Smooth muscle cell (in vitro differentiated cells): Measurements from ENCODE around the gene FAM227B. TPM values are rescaled to one million over a fixed set of nuclear protein-coding genes. Genes with fewer than 3 reads are reported as not detected.
"Not testable (repeated sequence)": the region's sequence is repeated elsewhere in the genome, so short reads cannot be mapped to it uniquely, and the experiment has no call there.

Experiments
- DNase-seq: peaks from one replicate; lab custom pipeline; 2025; ENCODE audit not compliant: unreplicated experiment; lab: John Stamatoyannopoulos, UW
- H2AFZ ChIP-seq: fragments of 200-600 bp; sonication (generic); 2 replicates; pipeline ENCODE4 v1.6.0; 2016; ENCODE audit warnings: antibody characterized with exemption, low read depth, mild to moderate bottlenecking
- H3F3A ChIP-seq: fragments of 200-600 bp; sonication (generic); 2 replicates; pipeline ENCODE4 v1.6.0; 2017; ENCODE audit warnings: antibody characterized with exemption, low read depth
- H3K27ac ChIP-seq: fragments of 200-600 bp; sonication (generic); 2 replicates; pipeline ENCODE4 v1.5.1; 2016; ENCODE audit warnings: low read depth, mild to moderate bottlenecking
- H3K27me3 ChIP-seq: fragments of 200-600 bp; sonication (generic); 2 replicates; pipeline ENCODE4 v1.6.1; 2016; ENCODE audit warnings: low read depth, mild to moderate bottlenecking
- H3K36me3 ChIP-seq: fragments of 200-600 bp; sonication (generic); 2 replicates; pipeline ENCODE4 v1.5.1; 2016; ENCODE audit warnings: low read depth
- H3K4me1 ChIP-seq: fragments of 200-600 bp; sonication (generic); 2 replicates; pipeline ENCODE4 v1.5.1; 2016; ENCODE audit warnings: low read depth
- H3K4me2 ChIP-seq: fragments of 200-600 bp; sonication (generic); 2 replicates; pipeline ENCODE4 v1.6.0; 2016; ENCODE audit warnings: mild to moderate bottlenecking
- H3K4me3 ChIP-seq: fragments of 200-600 bp; sonication (generic); 2 replicates; pipeline ENCODE4 v1.5.1; 2016; ENCODE audit warnings: mild to moderate bottlenecking
- H3K79me2 ChIP-seq: fragments of 200-600 bp; sonication (generic); 2 replicates; pipeline ENCODE4 v1.6.0; 2016; ENCODE audit warnings: low read depth, mild to moderate bottlenecking
- H3K9ac ChIP-seq: fragments of 200-600 bp; sonication (generic); 2 replicates; pipeline ENCODE4 v1.6.0; 2016; ENCODE audit warnings: low read depth
- H3K9me3 ChIP-seq: fragments of 200-600 bp; sonication (generic); replicated peaks from 2 replicates; pipeline ENCODE4 v1.5.1; 2016; ENCODE audit warnings: low read depth
- H4K20me1 ChIP-seq: fragments of 200-600 bp; sonication (generic); 2 replicates; pipeline ENCODE4 v1.6.0; 2016; ENCODE audit warnings: low read depth
- WGBS: methylation state at CpG from one replicate; pipeline ENCODE4 v1.1.7; 2016; ENCODE audit warnings: low lambda C conversion rate; 5-methylcytosine and 5-hydroxymethylcytosine counted together
- polyA plus RNA-seq: library from polyadenylated mRNA; unstranded; fragments of >200 nt; fragmentation: Nextera tagmentation; extraction: Ambion mirVana; gene quantifications from 2 replicates; pipeline ENCODE4 v1.2.1, GENCODE V29; 2016
- total RNA-seq: library from RNA; depleted of rRNA; stranded (reverse); fragments of >200 nt; gene quantifications from 2 replicates; pipeline ENCODE4 v1.2.3, GENCODE V29; 2014
- TF ChIP-seq, protein P1 (sequence below): fragments of 200-600 bp; sonication (generic); IDR thresholded peaks from 2 replicates; pipeline ENCODE4 v1.5.1; 2017; ENCODE audit warnings: borderline replicate concordance, mild to moderate bottlenecking, antibody characterized with exemption; ENCODE audit not compliant: insufficient read depth, poor library complexity, severe bottlenecking

FAM227B gene
- total and polyA plus RNA-seq, 2 experiments from 2014 or later: 7.5 to 9.7 TPM

DNA sequence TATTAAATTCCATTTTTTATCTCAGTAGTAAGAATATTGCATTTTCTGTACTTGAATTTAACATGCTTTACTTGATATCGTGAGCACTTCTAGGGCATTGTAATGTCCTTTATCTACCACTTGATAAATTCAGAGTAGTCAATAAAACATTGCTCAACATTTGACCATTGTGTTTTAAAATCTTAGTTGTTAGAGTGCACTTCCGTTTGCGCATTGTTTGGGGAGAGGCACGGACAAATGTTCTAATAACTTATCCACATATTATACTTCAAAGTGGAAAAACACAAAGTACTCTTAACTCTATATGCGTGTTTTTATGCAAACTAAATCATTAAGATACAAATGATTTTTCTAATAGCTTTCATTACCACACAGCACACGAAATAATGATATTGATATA lies 419 bp downstream of the FAM227B start:
- Histone ChIP-seq H2AFZ (peak overlapping the region; percentile 84), H3K36me3 (no peaks in the 10 kb centered on the region), H3K4me1 (peaks cover 32% of the 10 kb centered on the region), H3K9me3 (peaks cover 2% of the 10 kb centered on the region), H3K4me2 (peak overlapping the region; percentile 87), H3K79me2 (peaks cover 38% of the 10 kb centered on the region), H3F3A (peaks cover 8% of the 10 kb centered on the region), H3K27ac (peak overlapping the region; percentile 98), H3K9ac (peak overlapping the region; percentile 87), H3K27me3 (no peaks in the 10 kb centered on the region), H3K4me3 (peak overlapping the region; percentile 94), H4K20me1 (no peaks in the 10 kb centered on the region)
- 16% methylated on average over 6 of the region's 6 CpGs for WGBS
- no peak for DNase-seq
- TF ChIP-seq, protein P1, sequence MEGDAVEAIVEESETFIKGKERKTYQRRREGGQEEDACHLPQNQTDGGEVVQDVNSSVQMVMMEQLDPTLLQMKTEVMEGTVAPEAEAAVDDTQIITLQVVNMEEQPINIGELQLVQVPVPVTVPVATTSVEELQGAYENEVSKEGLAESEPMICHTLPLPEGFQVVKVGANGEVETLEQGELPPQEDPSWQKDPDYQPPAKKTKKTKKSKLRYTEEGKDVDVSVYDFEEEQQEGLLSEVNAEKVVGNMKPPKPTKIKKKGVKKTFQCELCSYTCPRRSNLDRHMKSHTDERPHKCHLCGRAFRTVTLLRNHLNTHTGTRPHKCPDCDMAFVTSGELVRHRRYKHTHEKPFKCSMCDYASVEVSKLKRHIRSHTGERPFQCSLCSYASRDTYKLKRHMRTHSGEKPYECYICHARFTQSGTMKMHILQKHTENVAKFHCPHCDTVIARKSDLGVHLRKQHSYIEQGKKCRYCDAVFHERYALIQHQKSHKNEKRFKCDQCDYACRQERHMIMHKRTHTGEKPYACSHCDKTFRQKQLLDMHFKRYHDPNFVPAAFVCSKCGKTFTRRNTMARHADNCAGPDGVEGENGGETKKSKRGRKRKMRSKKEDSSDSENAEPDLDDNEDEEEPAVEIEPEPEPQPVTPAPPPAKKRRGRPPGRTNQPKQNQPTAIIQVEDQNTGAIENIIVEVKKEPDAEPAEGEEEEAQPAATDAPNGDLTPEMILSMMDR: no peak

DNA sequence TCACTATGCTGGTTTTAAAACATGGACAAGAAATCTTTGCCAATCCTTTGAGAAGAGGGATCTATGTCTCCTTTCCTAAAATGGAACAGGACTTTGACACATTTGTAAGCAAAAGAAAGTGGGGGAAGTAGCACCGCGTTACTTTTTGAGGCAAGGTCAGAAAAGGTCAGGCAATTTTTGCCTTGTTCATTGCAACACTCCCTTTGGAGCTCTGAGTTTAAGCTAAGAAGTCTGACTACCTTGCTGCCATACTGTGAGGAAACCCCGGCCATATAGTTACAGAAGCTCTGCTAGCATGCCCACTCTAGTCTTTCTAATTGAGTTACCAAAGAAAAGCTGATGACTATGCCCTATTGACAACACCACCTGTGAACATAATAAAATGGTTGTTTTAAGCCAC lies 1.4 kb downstream of the FAM227B start:
- Histone ChIP-seq H3K9me3 (peaks cover 10% of the 10 kb centered on the region), H3K4me2 (peak overlapping the region; percentile 87), H3F3A (peaks cover 8% of the 10 kb centered on the region), H3K4me1 (peaks cover 25% of the 10 kb centered on the region), H2AFZ (no peak overlapping the region), H3K9ac (no peak overlapping the region), H3K27me3 (no peaks in the 10 kb centered on the region), H3K27ac (no peak overlapping the region), H3K36me3 (peaks cover 5% of the 10 kb centered on the region), H3K79me2 (peaks cover 28% of the 10 kb centered on the region), H3K4me3 (peak overlapping the region; percentile 94), H4K20me1 (no peaks in the 10 kb centered on the region)
- DNase-seq: no peak
- 100% methylated on average over 3 of the region's 3 CpGs for WGBS
- TF ChIP-seq, protein P1: no peak

DNA sequence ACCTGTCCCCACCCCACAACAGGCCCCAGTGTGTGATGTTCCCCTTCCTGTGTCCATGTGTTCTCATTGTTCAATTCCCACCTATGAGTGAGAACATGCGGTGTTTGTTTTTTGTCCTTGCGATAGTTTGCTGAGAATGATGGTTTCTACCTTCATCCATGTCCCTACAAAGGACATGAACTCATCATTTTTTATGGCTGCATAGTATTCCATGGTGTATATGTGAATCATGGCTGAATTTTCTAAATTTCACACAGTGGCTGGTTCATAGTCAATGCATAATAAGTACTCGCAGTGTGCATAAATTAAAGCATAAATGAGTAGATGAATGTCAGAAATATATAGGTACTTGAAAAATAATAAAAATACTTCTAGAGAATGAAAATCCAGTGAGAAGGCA lies 8.4 kb downstream of the FAM227B start:
- not testable (repeated sequence) for H3K9ac ChIP-seq, H3K4me3 ChIP-seq, H3K4me1 ChIP-seq, H3K79me2 ChIP-seq, H3K27ac ChIP-seq, H3K4me2 ChIP-seq, H2AFZ ChIP-seq, DNase-seq, H4K20me1 ChIP-seq, H3K9me3 ChIP-seq, H3K27me3 ChIP-seq, H3F3A ChIP-seq
- H3K36me3 ChIP-seq: peaks cover 11% of the 10 kb centered on the region
- 100% methylated on average over 3 of the region's 3 CpGs for WGBS

DNA sequence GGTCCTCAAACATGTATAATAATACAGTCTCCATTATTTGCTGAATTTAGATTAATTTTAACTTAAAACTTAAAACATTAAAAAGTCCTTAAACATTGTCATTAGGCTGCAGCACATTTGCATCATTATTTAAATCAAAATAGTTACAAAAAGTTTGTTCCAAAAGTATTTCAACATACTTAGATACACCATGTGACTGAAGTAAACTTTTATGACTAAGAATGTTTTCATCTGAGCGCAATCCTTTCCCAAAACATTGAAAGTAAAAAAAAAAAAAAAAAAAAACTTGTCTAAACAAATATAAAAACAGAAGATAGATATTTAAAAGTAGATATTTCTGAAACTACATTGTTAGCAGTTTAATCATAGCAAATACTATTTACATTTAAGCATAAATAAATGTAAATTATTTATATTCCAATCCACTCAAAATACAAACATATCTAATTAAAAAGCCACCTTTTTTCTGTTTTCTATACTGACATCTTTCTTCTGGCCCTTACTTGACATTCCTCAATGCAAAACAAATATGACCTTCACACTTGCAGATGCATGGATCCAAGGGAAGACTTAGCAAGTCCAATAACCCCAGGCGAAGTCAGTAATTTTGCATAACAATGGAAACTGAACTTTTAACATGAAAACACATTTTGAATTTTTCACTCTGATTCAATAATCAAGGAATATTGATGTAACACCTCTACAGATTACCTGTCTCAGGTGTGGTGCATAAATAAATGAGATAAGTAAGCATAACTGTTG lies 10.3 kb downstream of the FAM227B start:
- no peak overlapping the region for H2AFZ ChIP-seq
- no peak overlapping the region for H3K27ac ChIP-seq
- peaks cover 14% of the 10 kb centered on the region for H3K36me3 ChIP-seq
- no peak overlapping the region for H3K9ac ChIP-seq
- 87% methylated on average over 2 of the region's 2 CpGs for WGBS
- H3K79me2 ChIP-seq: no peaks in the 10 kb centered on the region
- no peak for DNase-seq
- TF ChIP-seq, protein P1: no peak
- no peaks in the 10 kb centered on the region for H4K20me1 ChIP-seq
- H3K4me1 ChIP-seq: no peaks in the 10 kb centered on the region
- no peaks in the 10 kb centered on the region for H3F3A ChIP-seq
- no peak overlapping the region for H3K4me3 ChIP-seq
- no peak overlapping the region for H3K4me2 ChIP-seq
- no peaks in the 10 kb centered on the region for H3K27me3 ChIP-seq
- H3K9me3 ChIP-seq: peaks cover 10% of the 10 kb centered on the region
